Measurements from ENCODE around the gene SLC15A4.

DNA sequence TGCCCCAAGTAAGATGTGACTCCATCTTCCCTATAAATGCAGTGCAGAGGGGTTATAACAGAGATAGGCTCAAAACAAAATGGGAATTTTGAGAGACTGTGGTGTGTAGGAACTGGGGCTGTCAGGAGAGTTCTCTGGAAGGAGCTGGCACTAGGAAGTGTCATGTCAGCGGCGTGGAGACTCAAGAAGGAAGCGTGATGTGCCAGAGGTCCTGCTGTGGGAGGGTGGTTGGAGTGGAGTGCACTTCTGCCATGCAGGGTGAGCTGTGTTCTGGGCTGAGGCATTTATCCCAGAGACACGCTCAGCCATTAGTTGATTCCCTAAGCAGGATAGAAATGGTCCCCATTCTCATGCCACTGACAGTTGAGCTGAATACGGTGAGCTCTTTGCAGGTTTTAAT lies 48.5 kb upstream of the SLC15A4 start:
- TF ChIP-seq, protein P1, sequence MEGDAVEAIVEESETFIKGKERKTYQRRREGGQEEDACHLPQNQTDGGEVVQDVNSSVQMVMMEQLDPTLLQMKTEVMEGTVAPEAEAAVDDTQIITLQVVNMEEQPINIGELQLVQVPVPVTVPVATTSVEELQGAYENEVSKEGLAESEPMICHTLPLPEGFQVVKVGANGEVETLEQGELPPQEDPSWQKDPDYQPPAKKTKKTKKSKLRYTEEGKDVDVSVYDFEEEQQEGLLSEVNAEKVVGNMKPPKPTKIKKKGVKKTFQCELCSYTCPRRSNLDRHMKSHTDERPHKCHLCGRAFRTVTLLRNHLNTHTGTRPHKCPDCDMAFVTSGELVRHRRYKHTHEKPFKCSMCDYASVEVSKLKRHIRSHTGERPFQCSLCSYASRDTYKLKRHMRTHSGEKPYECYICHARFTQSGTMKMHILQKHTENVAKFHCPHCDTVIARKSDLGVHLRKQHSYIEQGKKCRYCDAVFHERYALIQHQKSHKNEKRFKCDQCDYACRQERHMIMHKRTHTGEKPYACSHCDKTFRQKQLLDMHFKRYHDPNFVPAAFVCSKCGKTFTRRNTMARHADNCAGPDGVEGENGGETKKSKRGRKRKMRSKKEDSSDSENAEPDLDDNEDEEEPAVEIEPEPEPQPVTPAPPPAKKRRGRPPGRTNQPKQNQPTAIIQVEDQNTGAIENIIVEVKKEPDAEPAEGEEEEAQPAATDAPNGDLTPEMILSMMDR (CRISPR knock-in tag; IDR thresholded peaks at IDR 0.05): no peak
- TF ChIP-seq SIN3A (IDR thresholded peaks at IDR 0.05; ENCODE audit: borderline replicate concordance, low read depth, low read length) (no peak), TEAD3 (CRISPR knock-in tag; optimal IDR thresholded peaks at IDR 0.05; ENCODE audit: borderline replicate concordance) (no peak)
- TF ChIP-seq, protein P2, sequence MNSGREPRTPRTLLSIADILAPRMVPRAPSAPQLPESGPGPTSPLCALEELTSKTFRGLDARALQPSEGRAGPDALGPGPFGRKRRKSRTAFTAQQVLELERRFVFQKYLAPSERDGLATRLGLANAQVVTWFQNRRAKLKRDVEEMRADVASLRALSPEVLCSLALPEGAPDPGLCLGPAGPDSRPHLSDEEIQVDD (CRISPR knock-in tag; IDR thresholded peaks at IDR 0.05; ENCODE audit: borderline replicate concordance): no peak
